ENCODE measurements around the gene OR2F2.

The OR2F2 gene, protein sequence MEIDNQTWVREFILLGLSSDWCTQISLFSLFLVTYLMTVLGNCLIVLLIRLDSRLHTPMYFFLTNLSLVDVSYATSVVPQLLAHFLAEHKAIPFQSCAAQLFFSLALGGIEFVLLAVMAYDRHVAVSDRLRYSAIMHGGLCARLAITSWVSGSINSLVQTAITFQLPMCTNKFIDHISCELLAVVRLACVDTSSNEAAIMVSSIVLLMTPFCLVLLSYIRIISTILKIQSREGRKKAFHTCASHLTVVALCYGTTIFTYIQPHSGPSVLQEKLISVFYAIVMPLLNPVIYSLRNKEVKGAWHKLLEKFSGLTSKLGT

GRCh38 chr7:143934526-143935325 lies at the start of gene OR2F2:
Gene OR2F2, plus strand, starts transcription at chr7:143935233. Its CDS starts 0 bp downstream, at chr7:143935233.
- no peak for TF ChIP-seq GATA2 (IDR thresholded peaks at IDR 0.05; ENCODE audit: low read depth, low read length)
- TF ChIP-seq GATA3 (IDR thresholded peaks at IDR 0.05; ENCODE audit: low read depth, low read length) = no peak

GRCh38 chr7:143885951-143886350 lies 49.1 kb upstream of the OR2F2 start:
- no peak for TF ChIP-seq GATA2 (IDR thresholded peaks at IDR 0.05; ENCODE audit: low read depth, low read length)
- no peak for TF ChIP-seq GATA3 (IDR thresholded peaks at IDR 0.05; ENCODE audit: low read depth, low read length)

GRCh38 chr7:143886826-143887477 lies 48.1 kb upstream of the OR2F2 start:
- TF ChIP-seq GATA3 (IDR thresholded peaks at IDR 0.05; ENCODE audit: low read depth, low read length) = no peak
- no peak for TF ChIP-seq GATA2 (IDR thresholded peaks at IDR 0.05; ENCODE audit: low read depth, low read length)

DNA sequence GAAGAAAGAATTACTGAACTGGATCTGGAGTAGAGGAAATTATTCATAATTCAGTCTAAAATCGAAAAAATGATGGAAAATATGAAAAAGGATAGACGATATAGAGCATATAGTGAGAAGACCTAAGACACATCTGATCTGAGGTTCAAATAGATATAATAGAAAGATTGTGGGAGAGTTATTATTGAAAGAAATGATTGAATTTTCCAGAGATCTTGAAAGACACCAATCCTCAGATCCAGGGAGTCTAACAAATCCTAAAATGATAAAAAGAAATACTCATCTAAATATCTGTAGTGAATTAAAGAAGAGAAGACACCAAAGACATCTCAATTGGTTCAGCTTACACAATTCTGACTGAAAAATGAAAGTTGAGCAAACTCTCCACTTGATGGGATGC lies 46.0 kb upstream of the OR2F2 start:
- TF ChIP-seq GATA3 (IDR thresholded peaks at IDR 0.05; ENCODE audit: low read depth, low read length) (no peak), GATA2 (IDR thresholded peaks at IDR 0.05; ENCODE audit: low read depth, low read length) (no peak)

DNA sequence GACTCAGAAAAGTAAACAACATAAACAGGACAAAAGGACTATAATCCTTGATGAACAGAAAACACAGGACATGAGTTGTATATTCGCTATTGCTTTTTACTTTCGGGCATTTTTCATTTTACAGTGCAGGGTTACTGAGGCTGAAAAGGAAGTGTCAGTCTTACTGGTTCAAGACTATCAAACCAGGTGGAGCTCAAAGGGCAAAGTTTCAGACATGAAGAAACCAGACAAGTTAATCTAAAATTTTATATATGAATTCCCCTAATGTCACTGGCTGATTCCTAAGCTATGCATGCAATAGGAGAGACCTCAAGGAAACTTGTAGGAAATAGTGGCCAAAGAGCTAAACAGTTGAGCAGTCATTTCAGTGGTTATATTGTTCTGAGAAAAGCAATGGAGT lies 44.5 kb upstream of the OR2F2 start:
- TF ChIP-seq GATA2 (IDR thresholded peaks at IDR 0.05; ENCODE audit: low read depth, low read length) (no peak), GATA3 (IDR thresholded peaks at IDR 0.05; ENCODE audit: low read depth, low read length) (no peak)

DNA sequence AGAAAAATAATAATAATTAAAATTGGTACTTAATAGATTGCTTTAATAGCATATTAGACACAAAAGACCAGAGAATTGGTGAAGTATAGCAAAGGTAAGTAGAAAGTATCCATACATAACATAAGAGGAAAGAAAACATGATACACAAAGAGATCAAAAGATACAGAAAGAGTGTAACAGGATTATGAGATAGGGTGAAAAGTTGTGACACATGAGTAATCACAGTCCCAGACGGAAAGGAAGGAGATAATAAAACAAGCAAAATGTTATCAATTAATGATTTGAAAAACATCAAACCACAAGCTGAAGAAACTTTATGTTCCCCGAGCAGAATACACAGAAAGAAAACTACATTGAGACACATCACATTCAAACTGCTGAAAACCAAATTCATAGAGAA lies 43.6 kb upstream of the OR2F2 start:
- TF ChIP-seq GATA2 (IDR thresholded peaks at IDR 0.05; ENCODE audit: low read depth, low read length) = no peak
- TF ChIP-seq GATA3 (IDR thresholded peaks at IDR 0.05; ENCODE audit: low read depth, low read length) = no peak

DNA sequence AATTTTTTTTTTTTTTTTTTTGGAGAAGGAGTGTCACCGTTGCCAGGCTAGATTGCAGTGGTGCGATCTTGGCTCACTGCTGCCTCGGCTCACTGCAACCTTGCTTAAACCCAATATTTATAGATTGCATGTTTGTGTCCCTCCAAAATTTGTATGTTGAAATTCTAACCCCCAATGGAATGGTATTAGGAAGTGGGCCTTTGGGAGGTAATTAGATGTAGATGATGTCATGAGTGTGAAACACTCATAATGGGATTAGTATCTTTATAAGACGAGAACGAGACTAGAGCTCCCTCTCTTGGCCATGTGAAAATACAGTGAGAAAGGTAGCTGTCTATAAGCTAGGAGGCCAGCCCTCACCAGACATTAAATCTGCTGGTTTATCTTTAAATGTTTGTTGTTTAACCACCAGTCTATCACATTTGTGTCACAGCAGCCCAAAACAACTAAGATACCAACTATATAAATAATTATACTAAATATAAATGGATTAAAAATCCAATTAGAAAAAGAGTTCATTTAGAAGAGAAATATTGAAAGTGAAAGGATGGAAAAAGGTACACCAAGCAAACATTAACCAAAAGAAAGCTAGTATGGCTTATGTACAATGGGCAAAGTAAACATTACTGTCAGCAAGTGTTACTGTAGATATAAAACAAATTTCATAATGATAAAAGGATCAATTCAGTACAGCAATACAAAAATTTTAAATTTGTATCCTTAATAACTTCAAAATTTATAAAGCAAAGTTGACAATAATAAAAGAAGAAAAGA lies 42.3 kb upstream of the OR2F2 start:
- TF ChIP-seq GATA2 (IDR thresholded peaks at IDR 0.05; ENCODE audit: low read depth, low read length) (no peak), GATA3 (IDR thresholded peaks at IDR 0.05; ENCODE audit: low read depth, low read length) (no peak)

DNA sequence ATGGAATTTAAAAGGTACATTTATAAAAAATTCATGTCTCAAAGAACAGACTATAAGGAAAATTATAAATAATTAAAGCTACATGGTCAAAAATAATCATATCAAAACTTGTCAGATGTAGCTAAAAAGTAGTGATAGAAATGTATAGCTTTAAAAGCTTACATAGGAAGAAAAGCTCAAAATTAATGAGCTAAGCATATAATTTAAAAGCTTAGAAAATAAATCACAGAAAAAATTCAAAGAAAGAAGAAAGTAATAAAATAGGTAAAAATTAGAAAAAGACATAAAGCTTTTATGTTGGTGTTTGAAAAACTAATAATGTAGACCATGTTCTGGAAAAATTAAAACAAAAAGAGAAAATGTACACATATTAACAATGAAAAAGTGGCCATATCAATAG lies 38.4 kb upstream of the OR2F2 start:
- no peak for TF ChIP-seq GATA3 (IDR thresholded peaks at IDR 0.05; ENCODE audit: low read depth, low read length)
- TF ChIP-seq GATA2 (IDR thresholded peaks at IDR 0.05; ENCODE audit: low read depth, low read length) = no peak

DNA sequence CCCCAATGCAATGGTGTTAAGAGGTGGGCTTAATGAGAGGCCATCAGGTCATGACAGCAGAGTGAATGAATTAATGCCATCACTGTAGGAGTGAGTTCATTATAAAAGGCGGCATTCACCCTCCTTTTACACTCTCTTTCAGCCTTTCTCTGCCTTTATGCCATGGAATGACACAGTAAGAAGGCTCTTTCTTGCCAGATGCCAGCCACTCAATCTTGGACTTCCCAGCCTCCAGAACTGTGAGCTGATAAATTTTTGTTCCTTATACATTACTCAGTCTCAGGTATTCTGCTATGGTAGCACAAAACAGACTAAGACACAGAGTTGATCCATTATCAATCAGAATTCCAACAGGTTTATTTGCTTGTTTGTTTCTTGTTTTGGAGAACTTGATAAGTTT lies 36.2 kb upstream of the OR2F2 start:
- TF ChIP-seq GATA2 (IDR thresholded peaks at IDR 0.05; ENCODE audit: low read depth, low read length) (no peak), GATA3 (IDR thresholded peaks at IDR 0.05; ENCODE audit: low read depth, low read length) (no peak)

DNA sequence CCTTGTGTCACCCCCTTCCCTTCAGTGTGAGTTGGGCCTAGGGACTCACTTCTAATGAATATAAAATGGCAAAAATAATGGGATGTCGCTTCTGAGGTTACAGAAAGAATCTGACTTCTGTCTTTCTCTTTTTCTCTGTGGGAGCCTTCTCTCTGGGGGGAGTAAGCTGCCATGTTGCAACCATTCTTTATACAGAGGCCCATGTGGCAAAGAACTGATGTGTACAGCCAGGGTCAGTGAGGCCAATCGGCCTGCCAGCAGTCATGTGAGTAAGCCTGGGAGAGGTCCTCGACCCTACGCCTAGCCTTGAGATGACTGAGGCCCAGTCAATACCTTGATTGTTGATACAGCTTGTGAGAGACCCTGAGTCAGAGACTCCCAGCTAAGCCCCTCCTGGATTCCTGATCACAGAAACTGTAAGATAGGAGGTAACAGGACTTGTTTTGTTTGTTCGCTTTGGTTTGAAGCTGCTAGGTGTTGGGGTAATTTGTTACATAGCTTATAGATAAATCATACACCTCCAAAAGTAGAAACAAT lies 34.7 kb upstream of the OR2F2 start:
- TF ChIP-seq GATA3 (IDR thresholded peaks at IDR 0.05; ENCODE audit: low read depth, low read length) (no peak), GATA2 (IDR thresholded peaks at IDR 0.05; ENCODE audit: low read depth, low read length) (no peak)

DNA sequence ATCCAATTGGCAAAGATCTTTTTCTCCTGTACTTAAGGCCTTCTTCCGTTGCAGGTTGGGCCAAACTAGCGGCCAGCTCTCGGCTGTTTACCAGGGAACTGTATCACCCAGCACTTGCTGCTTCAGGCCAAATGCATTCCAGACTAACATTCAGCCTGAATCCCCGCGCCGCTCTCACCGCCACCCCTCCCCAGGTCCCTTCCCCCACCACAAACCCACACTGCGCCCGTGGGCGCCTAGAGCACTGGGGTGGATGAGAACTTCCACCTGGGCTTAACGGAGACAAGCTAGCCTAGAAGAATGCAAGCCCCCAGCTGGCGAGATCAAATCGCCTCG lies 33.7 kb upstream of the OR2F2 start:
- no peak for TF ChIP-seq GATA2 (IDR thresholded peaks at IDR 0.05; ENCODE audit: low read depth, low read length)
- TF ChIP-seq GATA3 (IDR thresholded peaks at IDR 0.05; ENCODE audit: low read depth, low read length) = no peak

GRCh38 chr7:143901668-143902331 lies 33.2 kb upstream of the OR2F2 start, which contains the start of gene TCAF1:
Gene TCAF1, minus strand, starts transcription at chr7:143902176. Its CDS starts 25,568 bp downstream, at chr7:143876608.
- TF ChIP-seq GATA2 (IDR thresholded peaks at IDR 0.05; ENCODE audit: low read depth, low read length) = no peak
- TF ChIP-seq GATA3 (IDR thresholded peaks at IDR 0.05; ENCODE audit: low read depth, low read length) = no peak

- TF ChIP-seq GATA3 (IDR thresholded peaks at IDR 0.05; ENCODE audit: low read depth, low read length) = no peak
- TF ChIP-seq GATA2 (IDR thresholded peaks at IDR 0.05; ENCODE audit: low read depth, low read length) = no peak
Observed at GRCh38 chr7:143902332-143902899, 32.6 kb upstream of the OR2F2 start.
